HG03097 (cell line): ENCODE data around the gene PRKAG2.

Source experiments
- ATAC-seq: cut with Tn5 transposase; IDR thresholded peaks from one replicate; pipeline ENCODE4 v1.9.1; 2021; ENCODE audit not compliant: unreplicated experiment, low FRiP score

The PRKAG2 gene

GRCh38 chr7:151704960-151705635, 171.8 kb downstream of the PRKAG2 start:
- no peak for ATAC-seq

- ATAC-seq: no peak
Observed at GRCh38 chr7:151704299-151704959, 172.5 kb downstream of the PRKAG2 start.

DNA sequence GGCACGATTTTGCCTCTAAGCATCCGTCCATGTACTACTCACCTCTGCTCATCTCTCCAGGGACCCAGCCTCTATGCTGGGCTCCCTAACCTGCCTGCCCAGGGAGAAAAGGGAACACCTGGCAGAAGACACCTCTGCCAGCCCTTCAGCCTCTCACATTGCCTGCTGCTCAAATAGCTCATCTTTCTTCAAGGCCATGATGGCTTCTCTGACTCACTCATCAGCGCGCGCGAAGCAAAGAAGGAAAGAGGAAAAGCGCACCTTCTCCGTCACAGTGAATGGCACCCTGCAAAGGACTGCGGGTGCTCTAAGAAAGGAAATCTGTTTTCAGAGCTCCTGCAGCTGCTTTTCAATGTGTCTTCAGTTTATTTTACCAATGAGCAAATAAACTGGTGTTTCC, 174.0 kb downstream of the PRKAG2 start:
- no peak for ATAC-seq

- ATAC-seq: no peak
Observed at GRCh38 chr7:151700586-151701165, 176.2 kb downstream of the PRKAG2 start.

GRCh38 chr7:151699928-151700319, 177.0 kb downstream of the PRKAG2 start:
- no peak for ATAC-seq

- no peak for ATAC-seq
Observed at GRCh38 chr7:151699147-151699927, 177.6 kb downstream of the PRKAG2 start.

GRCh38 chr7:151697942-151698341, 179.0 kb downstream of the PRKAG2 start:
- no peak for ATAC-seq

DNA sequence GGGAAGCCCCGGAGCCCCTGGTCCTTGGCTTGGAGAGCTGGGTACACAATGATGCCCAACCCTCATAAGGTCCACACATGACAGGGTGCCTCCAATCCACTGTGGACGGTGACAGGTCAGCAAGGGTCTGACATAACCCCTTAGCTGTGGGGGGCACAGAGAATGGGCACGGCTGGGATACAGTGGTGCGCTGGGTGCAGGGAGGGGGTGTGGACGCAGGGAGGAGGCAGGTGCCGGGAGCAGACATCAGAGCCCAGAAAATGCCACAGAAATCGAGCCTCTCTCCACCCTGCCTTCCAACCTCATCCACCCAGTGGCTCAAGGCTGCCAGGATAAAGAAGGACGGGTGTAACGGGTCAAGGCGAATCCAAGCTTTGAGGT, 179.4 kb downstream of the PRKAG2 start:
- no peak for ATAC-seq

- ATAC-seq: no peak
Observed at GRCh38 chr7:151696721-151697514, 180.0 kb downstream of the PRKAG2 start.

DNA sequence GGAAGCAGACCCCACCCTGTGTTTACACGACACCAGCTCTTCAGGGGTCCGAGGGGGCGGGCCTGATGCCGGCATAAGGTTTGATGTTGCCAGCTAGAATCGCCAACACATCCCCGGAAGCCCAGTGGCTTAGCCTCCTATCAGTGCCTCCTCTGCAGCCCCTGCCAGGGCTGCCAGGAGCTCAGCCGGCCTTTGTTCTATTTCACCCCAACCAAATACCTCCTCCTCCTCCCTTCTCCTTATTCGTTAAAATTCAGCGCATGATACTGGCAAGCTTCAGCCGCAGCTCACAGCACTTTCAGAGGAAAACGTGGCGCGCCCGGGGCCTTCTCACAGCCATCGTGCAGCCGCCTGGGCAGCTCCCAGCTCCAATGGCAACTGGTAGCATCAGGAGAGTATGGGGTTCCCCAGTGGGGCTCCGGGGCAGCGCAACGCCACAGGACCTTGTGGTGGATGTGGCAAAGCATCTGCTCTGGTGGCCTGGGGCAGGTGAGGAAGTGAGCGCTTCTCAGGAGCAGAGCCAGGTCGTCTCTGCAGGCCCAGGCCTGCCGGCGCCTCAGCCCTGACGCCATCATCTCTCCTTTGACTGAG, 180.9 kb downstream of the PRKAG2 start:
- ATAC-seq: no peak

- ATAC-seq: no peak
Observed at GRCh38 chr7:151694828-151695580, 181.9 kb downstream of the PRKAG2 start.

- no peak for ATAC-seq
Observed at GRCh38 chr7:151694441-151694827, 182.5 kb downstream of the PRKAG2 start.

DNA sequence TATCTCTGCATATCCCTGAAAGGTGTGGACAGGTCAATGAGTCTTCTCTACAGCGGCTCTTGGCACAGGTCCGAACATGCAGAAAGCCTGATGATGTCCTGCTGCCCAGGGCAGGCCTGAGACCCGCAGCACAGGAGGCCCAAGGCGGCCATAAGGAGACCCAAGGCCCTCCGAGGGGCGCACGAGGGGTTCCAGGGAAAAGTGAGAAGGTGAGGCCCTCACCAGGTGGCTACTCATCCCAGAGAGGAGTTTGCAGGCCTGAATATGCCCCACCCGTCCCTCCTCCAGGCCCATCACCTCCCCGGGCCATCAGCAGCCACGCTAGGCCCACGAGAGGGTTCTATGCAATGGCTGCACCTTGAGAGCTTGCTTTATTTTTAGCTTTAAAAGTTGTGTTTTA, 183.8 kb downstream of the PRKAG2 start:
- ATAC-seq: no peak

GRCh38 chr7:151692721-151693120, 184.2 kb downstream of the PRKAG2 start:
- no peak for ATAC-seq

DNA sequence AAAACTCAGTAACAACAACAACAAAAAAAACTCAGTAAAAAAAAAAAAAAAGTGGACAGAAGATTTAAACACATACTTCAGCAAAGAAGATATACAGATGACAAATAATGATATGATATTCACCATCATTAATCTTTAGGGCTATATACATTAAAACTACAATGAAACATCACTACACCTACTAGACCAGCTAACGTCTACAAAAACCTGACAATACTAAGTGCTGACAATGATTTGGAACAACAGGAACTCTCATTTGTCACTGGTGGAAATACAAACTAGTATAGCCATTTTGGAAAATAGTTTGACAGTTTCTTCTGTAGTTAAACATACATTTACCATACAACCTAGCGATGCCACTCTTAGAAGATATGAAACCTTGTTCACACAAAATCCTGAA, 185.5 kb downstream of the PRKAG2 start:
- ATAC-seq: no peak

DNA sequence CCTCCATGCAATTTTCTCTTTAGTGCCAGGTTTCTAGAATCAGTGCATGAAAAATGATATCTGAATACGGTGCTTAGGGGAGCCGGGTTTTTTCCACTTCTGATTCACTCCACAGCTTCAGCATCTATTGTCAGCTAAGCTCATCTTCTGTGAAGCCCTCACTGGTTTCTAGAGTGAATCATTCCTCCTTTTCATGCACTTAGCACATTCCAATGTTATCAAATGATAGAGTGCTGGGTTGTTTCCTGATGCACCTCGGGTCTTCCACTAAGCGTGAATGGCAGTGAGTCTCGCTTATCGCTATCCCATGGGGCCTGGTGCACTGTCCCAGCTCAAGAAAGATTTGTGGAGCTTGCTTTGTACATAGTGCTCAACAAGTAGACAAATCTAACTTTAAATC, 186.3 kb downstream of the PRKAG2 start:
- ATAC-seq: no peak

GRCh38 chr7:151689196-151689971, 187.5 kb downstream of the PRKAG2 start:
- ATAC-seq: no peak

DNA sequence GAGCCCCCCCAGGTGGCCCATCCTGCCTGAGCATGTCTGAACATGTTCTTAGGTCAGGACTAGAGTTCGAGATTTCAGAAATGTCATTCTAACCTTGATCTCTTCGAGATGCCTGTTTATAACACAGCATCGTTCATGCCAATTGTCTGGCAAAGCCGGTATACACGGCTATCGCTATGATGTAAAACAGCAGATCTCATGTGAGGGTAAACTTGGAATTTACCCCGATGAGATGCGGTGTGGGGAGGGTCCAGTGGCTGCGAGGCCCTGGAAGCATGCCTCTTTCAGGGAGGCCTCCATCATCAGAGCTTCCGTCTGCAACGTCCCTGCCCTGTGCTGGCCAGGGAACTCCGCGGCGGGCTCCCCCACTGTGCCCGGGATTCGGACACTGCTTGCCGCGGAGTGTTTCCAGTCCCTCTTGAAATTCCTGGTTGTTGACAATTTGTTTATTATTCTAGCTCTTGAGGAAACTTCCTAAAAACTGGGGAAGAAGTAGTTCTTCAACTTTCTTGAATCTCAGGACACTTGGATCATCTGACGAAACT, 188.6 kb downstream of the PRKAG2 start:
- no peak for ATAC-seq
